Neural cell (in vitro differentiated cells): ENCODE results near the gene S100A12.

ENCODE experiments used
- EZH2 ChIP-seq: fragments of 200-600, 300-800 bp; shearing (Covaris generic), sonication (generic); IDR thresholded peaks from 2 replicates; pipeline ENCODE4 v1.6.1; 2014; ENCODE audit warnings: antibody characterized with exemption, low read length, borderline replicate concordance, mild to moderate bottlenecking; ENCODE audit not compliant: insufficient read depth, poor library complexity, severe bottlenecking
- MXI1 ChIP-seq: fragments of 450-650 bp; conservative IDR thresholded peaks from 2 replicates; pipeline ENCODE4 v1.6.1; 2014; ENCODE audit warnings: antibody characterized with exemption, mild to moderate bottlenecking; ENCODE audit not compliant: poor library complexity, severe bottlenecking
- SMC3 ChIP-seq: fragments of 450-650 bp; conservative IDR thresholded peaks from 2 replicates; pipeline ENCODE4 v1.6.1; 2014; ENCODE audit warnings: antibody characterized with exemption, mild to moderate bottlenecking, moderate library complexity; ENCODE audit not compliant: poor library complexity
- TF ChIP-seq, protein P1 (sequence below): fragments of 450-650 bp; IDR thresholded peaks from 2 replicates; pipeline ENCODE4 v1.5.1; 2014; ENCODE audit warnings: antibody characterized with exemption, mild to moderate bottlenecking, moderate library complexity; ENCODE audit not compliant: poor library complexity, severe bottlenecking

DNA sequence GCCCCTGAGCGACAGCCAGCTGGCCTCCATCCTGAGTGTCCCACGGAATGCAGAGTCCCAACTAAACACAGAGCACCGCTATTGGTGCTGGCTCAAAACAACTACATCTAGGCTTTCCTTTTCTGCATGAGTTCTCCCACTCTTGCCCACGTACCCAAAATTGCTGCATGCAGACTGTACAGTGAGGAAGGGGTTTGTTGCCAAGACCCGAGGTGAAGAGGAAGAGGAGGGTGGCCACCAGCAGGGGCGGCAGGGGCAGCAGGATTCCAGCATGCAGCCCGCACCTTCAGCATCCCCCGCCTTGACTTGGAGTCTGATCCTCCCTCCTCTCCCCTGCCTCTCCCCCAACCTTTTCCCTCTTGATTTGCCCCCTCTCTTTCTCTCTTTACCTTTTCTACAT, 9.7 kb downstream of the S100A12 start:
- TF ChIP-seq, protein P1, sequence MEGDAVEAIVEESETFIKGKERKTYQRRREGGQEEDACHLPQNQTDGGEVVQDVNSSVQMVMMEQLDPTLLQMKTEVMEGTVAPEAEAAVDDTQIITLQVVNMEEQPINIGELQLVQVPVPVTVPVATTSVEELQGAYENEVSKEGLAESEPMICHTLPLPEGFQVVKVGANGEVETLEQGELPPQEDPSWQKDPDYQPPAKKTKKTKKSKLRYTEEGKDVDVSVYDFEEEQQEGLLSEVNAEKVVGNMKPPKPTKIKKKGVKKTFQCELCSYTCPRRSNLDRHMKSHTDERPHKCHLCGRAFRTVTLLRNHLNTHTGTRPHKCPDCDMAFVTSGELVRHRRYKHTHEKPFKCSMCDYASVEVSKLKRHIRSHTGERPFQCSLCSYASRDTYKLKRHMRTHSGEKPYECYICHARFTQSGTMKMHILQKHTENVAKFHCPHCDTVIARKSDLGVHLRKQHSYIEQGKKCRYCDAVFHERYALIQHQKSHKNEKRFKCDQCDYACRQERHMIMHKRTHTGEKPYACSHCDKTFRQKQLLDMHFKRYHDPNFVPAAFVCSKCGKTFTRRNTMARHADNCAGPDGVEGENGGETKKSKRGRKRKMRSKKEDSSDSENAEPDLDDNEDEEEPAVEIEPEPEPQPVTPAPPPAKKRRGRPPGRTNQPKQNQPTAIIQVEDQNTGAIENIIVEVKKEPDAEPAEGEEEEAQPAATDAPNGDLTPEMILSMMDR: no peak
- TF ChIP-seq EZH2: no peak
- no peak for TF ChIP-seq SMC3
- TF ChIP-seq MXI1: no peak
